Measurements from ENCODE around the gene SERPING1.

- TF ChIP-seq, protein P1, sequence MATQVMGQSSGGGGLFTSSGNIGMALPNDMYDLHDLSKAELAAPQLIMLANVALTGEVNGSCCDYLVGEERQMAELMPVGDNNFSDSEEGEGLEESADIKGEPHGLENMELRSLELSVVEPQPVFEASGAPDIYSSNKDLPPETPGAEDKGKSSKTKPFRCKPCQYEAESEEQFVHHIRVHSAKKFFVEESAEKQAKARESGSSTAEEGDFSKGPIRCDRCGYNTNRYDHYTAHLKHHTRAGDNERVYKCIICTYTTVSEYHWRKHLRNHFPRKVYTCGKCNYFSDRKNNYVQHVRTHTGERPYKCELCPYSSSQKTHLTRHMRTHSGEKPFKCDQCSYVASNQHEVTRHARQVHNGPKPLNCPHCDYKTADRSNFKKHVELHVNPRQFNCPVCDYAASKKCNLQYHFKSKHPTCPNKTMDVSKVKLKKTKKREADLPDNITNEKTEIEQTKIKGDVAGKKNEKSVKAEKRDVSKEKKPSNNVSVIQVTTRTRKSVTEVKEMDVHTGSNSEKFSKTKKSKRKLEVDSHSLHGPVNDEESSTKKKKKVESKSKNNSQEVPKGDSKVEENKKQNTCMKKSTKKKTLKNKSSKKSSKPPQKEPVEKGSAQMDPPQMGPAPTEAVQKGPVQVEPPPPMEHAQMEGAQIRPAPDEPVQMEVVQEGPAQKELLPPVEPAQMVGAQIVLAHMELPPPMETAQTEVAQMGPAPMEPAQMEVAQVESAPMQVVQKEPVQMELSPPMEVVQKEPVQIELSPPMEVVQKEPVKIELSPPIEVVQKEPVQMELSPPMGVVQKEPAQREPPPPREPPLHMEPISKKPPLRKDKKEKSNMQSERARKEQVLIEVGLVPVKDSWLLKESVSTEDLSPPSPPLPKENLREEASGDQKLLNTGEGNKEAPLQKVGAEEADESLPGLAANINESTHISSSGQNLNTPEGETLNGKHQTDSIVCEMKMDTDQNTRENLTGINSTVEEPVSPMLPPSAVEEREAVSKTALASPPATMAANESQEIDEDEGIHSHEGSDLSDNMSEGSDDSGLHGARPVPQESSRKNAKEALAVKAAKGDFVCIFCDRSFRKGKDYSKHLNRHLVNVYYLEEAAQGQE (IDR thresholded peaks at IDR 0.05; ENCODE audit: insufficient replicate concordance, low read depth): no peak
- TF ChIP-seq CTCF (IDR thresholded peaks at IDR 0.05; ENCODE audit: insufficient read depth, low read length) (no peak), POLR2AphosphoS5 (IDR thresholded peaks at IDR 0.05; ENCODE audit: low read depth) (no peak), SPI1 (IDR thresholded peaks at IDR 0.05; ENCODE audit: borderline replicate concordance, low read depth) (no peak)
Observed at GRCh38 chr11:57567515-57568329, 29.8 kb upstream of the SERPING1 start, which contains the start of gene UBE2L6.

All from HL-60 (cell line).